H9 (cell line): Measurements from ENCODE around the gene MEF2A. TPM values are rescaled to one million over a fixed set of nuclear protein-coding genes. Genes with fewer than 3 reads are reported as not detected.

Source experiments
- DNase-seq: peaks from one replicate; pipeline ENCODE4 v3.0.0-alpha.2; 2017
- H2AFZ ChIP-seq: one replicate; pipeline ENCODE4 v1.6.1; 2013; ENCODE audit warnings: mild to moderate bottlenecking, low read length, control low read depth, moderate library complexity
- H2AK5ac ChIP-seq: 2 replicates; pipeline ENCODE4 v1.6.1; 2013; ENCODE audit warnings: low read length, control low read depth, mixed read lengths; ENCODE audit not compliant: insufficient read length
- H2BK120ac ChIP-seq: one replicate; pipeline ENCODE4 v1.6.1; 2013; ENCODE audit warnings: low read depth, mild to moderate bottlenecking, low read length, control low read depth, inconsistent platforms; ENCODE audit not compliant: poor library complexity, severe bottlenecking
- H2BK12ac ChIP-seq: 2 replicates; pipeline ENCODE4 v1.6.1; 2013; ENCODE audit warnings: low read length, control low read depth, mixed read lengths, low read depth; ENCODE audit not compliant: insufficient read length
- H2BK15ac ChIP-seq: 2 replicates; pipeline ENCODE4 v1.6.1; 2013; ENCODE audit warnings: low read depth, low read length, control low read depth
- H2BK20ac ChIP-seq: one replicate; pipeline ENCODE4 v1.6.1; 2013; ENCODE audit warnings: low read depth, mild to moderate bottlenecking, low read length, control low read depth, inconsistent platforms; ENCODE audit not compliant: poor library complexity, severe bottlenecking
- H2BK5ac ChIP-seq: 2 replicates; pipeline ENCODE4 v1.6.1; 2013; ENCODE audit warnings: low read length, control low read depth, mixed read lengths; ENCODE audit not compliant: insufficient read length
- H3K14ac ChIP-seq: 2 replicates; pipeline ENCODE4 v1.6.1; 2013; ENCODE audit warnings: low read length, control low read depth; ENCODE audit not compliant: insufficient read depth
- H3K18ac ChIP-seq: 2 replicates; pipeline ENCODE4 v1.6.1; 2013; ENCODE audit warnings: low read depth, mild to moderate bottlenecking, mixed read lengths, low read length, control low read depth; ENCODE audit not compliant: insufficient read length
- H3K23ac ChIP-seq: 2 replicates; pipeline ENCODE4 v1.6.1; 2013; ENCODE audit warnings: low read length, control low read depth, mixed read lengths, low read depth; ENCODE audit not compliant: insufficient read length
- H3K23me2 ChIP-seq: 2 replicates; pipeline ENCODE4 v1.6.1; 2013; ENCODE audit warnings: low read depth, mild to moderate bottlenecking, mixed read lengths, low read length, control low read depth; ENCODE audit not compliant: insufficient read length, poor library complexity, severe bottlenecking
- H3K27ac ChIP-seq: 2 replicates; pipeline ENCODE4 v1.5.1; 2013; ENCODE audit warnings: low read length, control low read depth, mixed read lengths, low read depth; ENCODE audit not compliant: insufficient read length
- H3K27me3 ChIP-seq: 2 replicates; pipeline ENCODE4 v1.6.1; 2013; ENCODE audit warnings: low read length, control low read depth, inconsistent platforms; ENCODE audit not compliant: insufficient read depth
- H3K4ac ChIP-seq: 2 replicates; pipeline ENCODE4 v1.6.1; 2013; ENCODE audit warnings: low read depth, mild to moderate bottlenecking, control low read depth, inconsistent platforms, low read length, moderate library complexity
- H3K4me1 ChIP-seq: 2 replicates; pipeline ENCODE4 v1.6.1; 2013; ENCODE audit warnings: low read length, control low read depth, inconsistent platforms; ENCODE audit not compliant: insufficient read depth
- H3K4me2 ChIP-seq: 2 replicates; pipeline ENCODE4 v1.6.1; 2013; ENCODE audit warnings: low read length, control low read depth, mixed read lengths; ENCODE audit not compliant: insufficient read length, insufficient read depth
- H3K56ac ChIP-seq: 2 replicates; pipeline ENCODE4 v1.6.1; 2013; ENCODE audit warnings: low read depth, mild to moderate bottlenecking, mixed read lengths, low read length, control low read depth; ENCODE audit not compliant: insufficient read length
- H3K79me1 ChIP-seq: 2 replicates; pipeline ENCODE4 v1.6.1; 2013; ENCODE audit warnings: low read depth, mild to moderate bottlenecking, moderate library complexity, low read length, control low read depth, inconsistent platforms; ENCODE audit not compliant: insufficient read depth, poor library complexity, severe bottlenecking
- H3K79me2 ChIP-seq: 2 replicates; pipeline ENCODE4 v1.6.1; 2013; ENCODE audit warnings: low read length, control low read depth, inconsistent platforms; ENCODE audit not compliant: insufficient read depth
- H3K9ac ChIP-seq: 2 replicates; pipeline ENCODE4 v1.6.1; 2013; ENCODE audit warnings: low read length, control low read depth, mixed read lengths; ENCODE audit not compliant: insufficient read length; ENCODE audit errors: extremely low read depth
- H3K9me3 ChIP-seq: one replicate; pipeline ENCODE4 v1.6.1; 2013; ENCODE audit warnings: low read depth, low read length, inconsistent platforms; ENCODE audit not compliant: control insufficient read depth
- H3T11ph ChIP-seq: one replicate; pipeline ENCODE4 v1.6.1; 2013; ENCODE audit warnings: mild to moderate bottlenecking, low read length, control low read depth, inconsistent platforms
- H4K20me1 ChIP-seq: one replicate; pipeline ENCODE4 v1.6.1; 2013; ENCODE audit not compliant: control insufficient read depth, insufficient read length, insufficient read depth
- H4K5ac ChIP-seq: 2 replicates; pipeline ENCODE4 v1.6.1; 2013; ENCODE audit warnings: low read depth, mild to moderate bottlenecking, mixed read lengths, low read length, control low read depth; ENCODE audit not compliant: insufficient read length
- H4K8ac ChIP-seq: replicated peaks from 2 replicates; pipeline ENCODE4 v1.6.1; 2013; ENCODE audit warnings: low read length, control low read depth, mixed read lengths, low read depth; ENCODE audit not compliant: insufficient read length
- H4K91ac ChIP-seq: 2 replicates; pipeline ENCODE4 v1.6.1; 2013; ENCODE audit warnings: low read depth, mild to moderate bottlenecking, moderate library complexity, mixed read lengths, low read length, control low read depth; ENCODE audit not compliant: insufficient read length
- H3K27ac Mint-ChIP-seq, 3 experiments: 2 replicates in 2 of 3; 3 replicates in 1 of 3; pipeline ENCODE4 v1.8.0; 2020 to 2021; ENCODE audit warnings: mixed read lengths in 3 of 3, mild to moderate bottlenecking in 1 of 3, moderate library complexity in 1 of 3
- H3K27me3 Mint-ChIP-seq: 2 replicates; pipeline ENCODE4 v1.8.0; 2021; ENCODE audit warnings: low read depth, mild to moderate bottlenecking, moderate library complexity, mixed read lengths
- H3K36me3 Mint-ChIP-seq, 3 experiments: 2 replicates in 2 of 3; 3 replicates in 1 of 3; pipeline ENCODE4 v1.8.0; 2020 to 2021; ENCODE audit warnings: low read depth in 3 of 3, mixed read lengths in 3 of 3; ENCODE audit not compliant: insufficient read depth in 1 of 3
- H3K4me1 Mint-ChIP-seq, 2 experiments: 2 replicates each; pipeline ENCODE4 v1.8.0; 2020; ENCODE audit warnings: mixed read lengths in 2 of 2
- H3K4me3 Mint-ChIP-seq, 2 experiments: 2 replicates in 1 of 2; 3 replicates in 1 of 2; pipeline ENCODE4 v1.8.0; 2020 to 2021; ENCODE audit warnings: mild to moderate bottlenecking in 2 of 2, mixed read lengths in 2 of 2, moderate library complexity in 1 of 2
- H3K9me3 Mint-ChIP-seq, 2 experiments: 2 replicates in 1 of 2; 3 replicates in 1 of 2; pipeline ENCODE4 v1.8.0; 2020; ENCODE audit warnings: mild to moderate bottlenecking in 2 of 2, mixed read lengths in 2 of 2, moderate library complexity in 1 of 2
- WGBS: extraction: QIAGEN DNeasy Blood & Tissue Kit; methylation state at CpG from one replicate; pipeline ENCODE4 v1.1.7; 2013; ENCODE audit warnings: missing lambda C conversion rate, low lambda C conversion rate, mixed read lengths; ENCODE audit not compliant: insufficient read length; ENCODE audit errors: extremely low coverage; 5-methylcytosine and 5-hydroxymethylcytosine counted together
- total RNA-seq: library from RNA; stranded (reverse); gene quantifications from 2 replicates; pipeline ENCODE4 v1.2.1, GENCODE V29; 2021
- TF ChIP-seq, protein P1 (sequence below): fragments of 200-600 bp; sonication (generic); conservative IDR thresholded peaks from 3 replicates; pipeline ENCODE4 v1.8.0; 2021; ENCODE audit warnings: antibody characterized with exemption, mild to moderate bottlenecking

Gene MEF2A
- total RNA-seq, 1 experiment from 2014 or later, result 20.7 TPM

DNA sequence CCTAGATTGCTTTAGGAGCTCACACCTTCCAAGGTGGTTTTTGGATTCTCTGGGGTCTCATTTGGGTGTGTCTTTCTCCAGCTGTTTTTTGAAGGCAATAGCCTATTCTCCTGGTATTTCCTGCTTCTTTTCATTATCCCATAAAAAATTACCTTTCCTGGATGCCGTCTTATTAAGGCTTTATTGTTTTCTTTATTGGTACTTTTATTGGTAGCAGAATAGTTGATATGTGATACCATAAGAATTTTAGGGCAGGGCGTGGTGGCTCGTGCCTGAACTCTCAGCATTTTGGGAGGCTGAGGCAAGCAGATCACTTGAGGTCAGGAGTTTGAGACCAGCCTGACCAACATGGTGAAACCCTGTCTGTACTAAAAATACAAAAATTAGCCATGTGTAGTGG lies 18.3 kb upstream of the MEF2A start:
- Histone ChIP-seq H3K56ac (no peak overlapping the region), H3K23me2 (no peaks in the 10 kb centered on the region), H3K79me2 (no peaks in the 10 kb centered on the region), H3K4me1 (no peaks in the 10 kb centered on the region), H3K4ac (no peak overlapping the region), H3T11ph (no peak overlapping the region), H3K27me3 (no peaks in the 10 kb centered on the region), H4K5ac (no peak overlapping the region), H2BK5ac (no peak overlapping the region), H4K8ac (no peak overlapping the region), H2BK120ac (no peak overlapping the region), H4K20me1 (no peaks in the 10 kb centered on the region), H3K14ac (no peak overlapping the region), H3K9ac (no peak overlapping the region), H4K91ac (no peak overlapping the region), H2AFZ (no peak overlapping the region), H2BK15ac (no peak overlapping the region), H2AK5ac (no peak overlapping the region), H3K18ac (no peak overlapping the region), H2BK20ac (no peak overlapping the region), H3K79me1 (no peaks in the 10 kb centered on the region), H3K27ac (no peak overlapping the region), H3K23ac (no peak overlapping the region), H3K9me3 (no peaks in the 10 kb centered on the region), H3K4me2 (no peak overlapping the region), H2BK12ac (no peak overlapping the region)
- Mint-ChIP-seq H3K4me1 (peaks cover 0 to 4% of the 10 kb centered on the region in 2 experiments; a peak in 2 of 4 replicates), H3K4me3 (no peak overlapping the region), H3K27me3 (no peaks in the 10 kb centered on the region), H3K27ac (no peak overlapping the region), H3K9me3 (no peaks in the 10 kb centered on the region), H3K36me3 (no peaks in the 10 kb centered on the region)
- TF ChIP-seq, protein P1, sequence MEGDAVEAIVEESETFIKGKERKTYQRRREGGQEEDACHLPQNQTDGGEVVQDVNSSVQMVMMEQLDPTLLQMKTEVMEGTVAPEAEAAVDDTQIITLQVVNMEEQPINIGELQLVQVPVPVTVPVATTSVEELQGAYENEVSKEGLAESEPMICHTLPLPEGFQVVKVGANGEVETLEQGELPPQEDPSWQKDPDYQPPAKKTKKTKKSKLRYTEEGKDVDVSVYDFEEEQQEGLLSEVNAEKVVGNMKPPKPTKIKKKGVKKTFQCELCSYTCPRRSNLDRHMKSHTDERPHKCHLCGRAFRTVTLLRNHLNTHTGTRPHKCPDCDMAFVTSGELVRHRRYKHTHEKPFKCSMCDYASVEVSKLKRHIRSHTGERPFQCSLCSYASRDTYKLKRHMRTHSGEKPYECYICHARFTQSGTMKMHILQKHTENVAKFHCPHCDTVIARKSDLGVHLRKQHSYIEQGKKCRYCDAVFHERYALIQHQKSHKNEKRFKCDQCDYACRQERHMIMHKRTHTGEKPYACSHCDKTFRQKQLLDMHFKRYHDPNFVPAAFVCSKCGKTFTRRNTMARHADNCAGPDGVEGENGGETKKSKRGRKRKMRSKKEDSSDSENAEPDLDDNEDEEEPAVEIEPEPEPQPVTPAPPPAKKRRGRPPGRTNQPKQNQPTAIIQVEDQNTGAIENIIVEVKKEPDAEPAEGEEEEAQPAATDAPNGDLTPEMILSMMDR, result no peak
- no CpG with 5 or more reads among the region's 3 CpGs for WGBS
- DNase-seq, result no peak
